Endothelial cell (in vitro differentiated cells): ENCODE measurements around the gene WDR31. TPM values are rescaled to one million over a fixed set of nuclear protein-coding genes. Genes with fewer than 3 reads are reported as not detected.

Experiments
- DNase-seq: peaks from one replicate; pipeline ENCODE4 v3.0.0; 2021; ENCODE audit warnings: low spot score
- H3K27ac Mint-ChIP-seq: one replicate; pipeline ENCODE4 v1.8.0; 2021; ENCODE audit warnings: mixed read lengths, inconsistent platforms; ENCODE audit not compliant: unreplicated experiment
- H3K27me3 Mint-ChIP-seq: one replicate; pipeline ENCODE4 v1.8.0; 2021; ENCODE audit warnings: mild to moderate bottlenecking, moderate library complexity, mixed read lengths, inconsistent platforms; ENCODE audit not compliant: unreplicated experiment
- H3K36me3 Mint-ChIP-seq: one replicate; pipeline ENCODE4 v1.8.0; 2021; ENCODE audit warnings: mild to moderate bottlenecking, low read depth, mixed read lengths, inconsistent platforms; ENCODE audit not compliant: unreplicated experiment
- H3K4me1 Mint-ChIP-seq: one replicate; pipeline ENCODE4 v1.8.0; 2021; ENCODE audit warnings: mild to moderate bottlenecking, mixed read lengths, inconsistent platforms; ENCODE audit not compliant: unreplicated experiment
- H3K4me3 Mint-ChIP-seq: one replicate; pipeline ENCODE4 v1.8.0; 2021; ENCODE audit warnings: mild to moderate bottlenecking, mixed read lengths, inconsistent platforms; ENCODE audit not compliant: unreplicated experiment
- H3K9me3 Mint-ChIP-seq: one replicate; pipeline ENCODE4 v1.8.0; 2021; ENCODE audit warnings: mixed read lengths, inconsistent platforms; ENCODE audit not compliant: unreplicated experiment
- total RNA-seq: library from RNA; stranded (reverse); fragmentation: NEBNext Ultra II Directional; extraction: Animal tissue kit (Norgen Biotek cat#: 25700); gene quantifications from one replicate; pipeline ENCODE4 v1.2.1, GENCODE V29; 2021; ENCODE audit not compliant: unreplicated experiment
- TF ChIP-seq, protein P1 (sequence below): fragments of 200-600 bp; sonication (generic); IDR thresholded peaks from one replicate; pipeline ENCODE4 v1.5.0; 2021; ENCODE audit warnings: antibody characterized with exemption; ENCODE audit not compliant: unreplicated experiment

Gene WDR31
- total RNA-seq, 1 donor from 2014 or later = 0.95 TPM

DNA sequence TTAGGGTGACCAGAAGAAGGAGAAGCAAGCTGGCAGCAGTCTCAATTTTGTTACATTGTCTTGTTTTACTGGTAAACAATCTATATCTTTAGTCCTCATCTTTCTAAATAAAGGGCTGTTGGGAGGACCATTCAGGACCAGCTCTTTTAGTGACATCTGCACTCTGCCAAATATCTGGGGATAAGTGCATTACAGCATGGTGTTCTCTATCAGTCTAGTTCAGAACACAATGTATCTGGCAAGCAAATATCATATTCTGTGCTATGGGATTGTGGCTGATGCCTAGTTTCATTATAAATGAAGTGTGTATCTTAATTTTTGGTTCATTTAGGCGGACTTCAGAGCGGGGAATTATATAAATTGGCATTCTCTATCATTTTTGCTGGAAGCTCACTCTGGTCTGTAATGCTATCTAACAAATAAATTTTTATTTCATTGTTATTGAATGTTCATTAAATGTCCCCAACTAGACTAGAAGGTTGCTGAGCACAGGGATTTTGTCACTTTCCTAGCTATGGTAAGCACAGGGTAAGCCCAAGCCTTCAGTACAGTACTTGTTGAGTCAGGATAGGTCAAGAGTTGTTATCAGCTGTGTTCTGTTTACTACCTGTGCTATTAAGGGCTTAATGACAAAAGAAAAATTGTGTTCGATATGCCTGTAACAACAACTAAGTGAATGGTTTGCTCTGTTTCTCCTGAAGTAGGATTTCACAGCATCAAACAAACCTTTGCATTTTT, 11.9 kb downstream of the WDR31 start:
- no peak overlapping the region for H3K4me3 Mint-ChIP-seq
- no peaks in the 10 kb centered on the region for H3K27me3 Mint-ChIP-seq
- no peak for DNase-seq
- H3K9me3 Mint-ChIP-seq = no peaks in the 10 kb centered on the region
- TF ChIP-seq, protein P1, sequence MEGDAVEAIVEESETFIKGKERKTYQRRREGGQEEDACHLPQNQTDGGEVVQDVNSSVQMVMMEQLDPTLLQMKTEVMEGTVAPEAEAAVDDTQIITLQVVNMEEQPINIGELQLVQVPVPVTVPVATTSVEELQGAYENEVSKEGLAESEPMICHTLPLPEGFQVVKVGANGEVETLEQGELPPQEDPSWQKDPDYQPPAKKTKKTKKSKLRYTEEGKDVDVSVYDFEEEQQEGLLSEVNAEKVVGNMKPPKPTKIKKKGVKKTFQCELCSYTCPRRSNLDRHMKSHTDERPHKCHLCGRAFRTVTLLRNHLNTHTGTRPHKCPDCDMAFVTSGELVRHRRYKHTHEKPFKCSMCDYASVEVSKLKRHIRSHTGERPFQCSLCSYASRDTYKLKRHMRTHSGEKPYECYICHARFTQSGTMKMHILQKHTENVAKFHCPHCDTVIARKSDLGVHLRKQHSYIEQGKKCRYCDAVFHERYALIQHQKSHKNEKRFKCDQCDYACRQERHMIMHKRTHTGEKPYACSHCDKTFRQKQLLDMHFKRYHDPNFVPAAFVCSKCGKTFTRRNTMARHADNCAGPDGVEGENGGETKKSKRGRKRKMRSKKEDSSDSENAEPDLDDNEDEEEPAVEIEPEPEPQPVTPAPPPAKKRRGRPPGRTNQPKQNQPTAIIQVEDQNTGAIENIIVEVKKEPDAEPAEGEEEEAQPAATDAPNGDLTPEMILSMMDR = no peak
- H3K27ac Mint-ChIP-seq = no peak overlapping the region
- H3K4me1 Mint-ChIP-seq = peaks cover 15% of the 10 kb centered on the region
- no peaks in the 10 kb centered on the region for H3K36me3 Mint-ChIP-seq

DNA sequence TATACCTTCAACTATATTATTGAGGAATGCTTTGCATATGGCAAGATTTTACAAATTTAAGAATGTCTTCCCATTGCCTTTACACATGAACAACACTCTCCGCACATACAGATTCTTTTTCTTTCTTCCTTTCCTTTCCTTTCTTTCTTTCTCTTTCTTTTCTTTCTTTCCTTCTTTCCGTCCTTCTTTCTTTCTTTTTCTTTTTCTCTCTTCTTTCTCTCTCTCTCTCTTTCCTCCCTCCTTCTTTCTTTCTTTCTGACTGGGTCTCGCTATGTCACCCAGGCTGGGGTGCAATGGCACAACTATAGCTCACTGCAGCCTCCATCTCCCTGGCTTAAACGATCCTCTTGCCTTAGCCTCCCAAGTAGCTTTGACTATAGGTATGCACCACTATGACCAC, 13.8 kb downstream of the WDR31 start:
- Mint-ChIP-seq H3K27me3 (no peaks in the 10 kb centered on the region), H3K4me3 (no peak overlapping the region), H3K36me3 (no peaks in the 10 kb centered on the region), H3K4me1 (peaks cover 15% of the 10 kb centered on the region), H3K9me3 (no peaks in the 10 kb centered on the region), H3K27ac (no peak overlapping the region)
- TF ChIP-seq, protein P1 = no peak
- DNase-seq = no peak

DNA sequence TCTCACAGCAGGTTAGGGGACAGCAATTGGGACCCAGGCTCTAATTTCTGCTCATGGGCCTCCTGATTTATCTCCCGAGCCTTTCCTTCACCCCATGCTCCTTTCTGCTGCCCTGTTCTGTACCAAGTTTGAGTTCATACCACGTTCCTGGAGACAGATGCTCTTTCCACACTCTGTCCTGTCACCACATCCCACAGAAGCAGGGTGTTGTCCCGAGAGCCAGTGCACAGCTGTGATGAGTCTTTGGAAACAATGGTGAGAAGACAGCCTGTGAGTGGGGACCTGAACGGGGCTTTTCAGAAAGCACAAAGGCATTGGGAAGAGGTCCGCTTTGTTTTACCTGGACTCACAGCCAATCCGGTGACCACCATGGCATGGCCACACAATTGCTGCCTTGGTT, 17.4 kb downstream of the WDR31 start:
- TF ChIP-seq, protein P1 = no peak
- Mint-ChIP-seq H3K4me1 (peaks cover 7% of the 10 kb centered on the region), H3K4me3 (no peak overlapping the region), H3K36me3 (no peaks in the 10 kb centered on the region), H3K27me3 (no peaks in the 10 kb centered on the region), H3K27ac (no peak overlapping the region), H3K9me3 (no peaks in the 10 kb centered on the region)
- no peak for DNase-seq

DNA sequence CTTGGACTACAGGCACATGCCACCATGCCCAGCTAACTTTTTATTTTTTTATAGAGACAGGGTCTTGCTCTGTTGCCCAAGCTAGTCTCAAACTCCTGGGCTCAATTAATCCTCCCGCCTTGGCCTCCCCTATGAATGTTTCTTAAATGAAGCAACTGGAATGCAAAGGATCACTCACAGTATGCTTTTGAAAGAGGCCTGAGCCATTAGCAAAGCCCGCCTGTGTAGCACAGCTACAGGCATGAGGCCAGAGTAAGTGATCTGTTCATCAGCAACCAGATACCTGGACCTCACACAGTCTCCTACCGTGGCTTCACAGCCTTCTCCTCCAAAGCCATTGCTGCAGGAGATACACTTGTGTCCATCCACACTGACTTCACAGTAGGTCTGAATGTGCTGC, 20.0 kb downstream of the WDR31 start:
- Mint-ChIP-seq H3K36me3 (no peaks in the 10 kb centered on the region), H3K4me1 (peaks cover 7% of the 10 kb centered on the region), H3K27ac (no peak overlapping the region), H3K9me3 (no peaks in the 10 kb centered on the region), H3K4me3 (no peak overlapping the region), H3K27me3 (no peaks in the 10 kb centered on the region)
- DNase-seq = no peak
- TF ChIP-seq, protein P1 = no peak

DNA sequence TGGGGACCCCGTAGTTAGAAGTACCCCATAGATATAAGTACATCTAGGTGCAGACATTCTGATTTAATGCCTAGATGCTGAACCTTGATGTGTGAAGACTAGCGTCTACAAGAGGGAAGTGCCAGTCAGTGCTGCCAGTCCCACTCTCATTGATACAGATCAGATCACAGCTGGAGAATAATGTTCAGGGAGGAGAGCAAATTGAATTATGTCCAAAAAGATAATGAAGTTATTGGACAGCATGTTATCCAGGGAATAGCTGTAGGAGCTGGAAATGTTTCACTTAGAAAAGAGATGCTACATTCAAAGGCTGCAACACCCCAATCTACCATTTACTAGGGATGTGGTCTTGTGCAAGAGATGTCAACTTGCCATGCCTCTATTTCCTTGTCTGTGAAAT, 21.0 kb downstream of the WDR31 start:
- no peak for DNase-seq
- Mint-ChIP-seq H3K27me3 (no peaks in the 10 kb centered on the region), H3K4me1 (peaks cover 6% of the 10 kb centered on the region), H3K27ac (no peak overlapping the region), H3K36me3 (no peaks in the 10 kb centered on the region), H3K4me3 (no peak overlapping the region), H3K9me3 (no peaks in the 10 kb centered on the region)
- TF ChIP-seq, protein P1 = no peak
